Adipose tissue (tissue), 3 donors: ENCODE data around the gene LRRFIP1. TPM values are rescaled to one million over a fixed set of nuclear protein-coding genes. Genes with fewer than 3 reads are reported as not detected.

ENCODE experiments used
- H3K27ac ChIP-seq: one replicate; pipeline ENCODE4 v1.5.1; 2013; ENCODE audit warnings: low read depth, low read length
- WGBS, 3 donors: extraction: QIAGEN DNeasy Blood & Tissue Kit; methylation state at CpG; one replicate each; pipeline ENCODE4 v1.1.7; 2013; 5-methylcytosine and 5-hydroxymethylcytosine counted together
- polyA plus RNA-seq, 3 donors: library from polyadenylated mRNA; stranded (reverse); fragments of 200-250 nt; gene quantifications; one replicate each; pipeline ENCODE4 v1.2.3, GENCODE V29; 2013
- donor health status: healthy with polysubstance abuse.
- donor health status: Bipolar disorder and iron deficiency.
- donor health status: healthy.

LRRFIP1 gene
- polyA plus RNA-seq, 3 donors, result 17.8 to 54.7 (median 51.5) TPM

DNA sequence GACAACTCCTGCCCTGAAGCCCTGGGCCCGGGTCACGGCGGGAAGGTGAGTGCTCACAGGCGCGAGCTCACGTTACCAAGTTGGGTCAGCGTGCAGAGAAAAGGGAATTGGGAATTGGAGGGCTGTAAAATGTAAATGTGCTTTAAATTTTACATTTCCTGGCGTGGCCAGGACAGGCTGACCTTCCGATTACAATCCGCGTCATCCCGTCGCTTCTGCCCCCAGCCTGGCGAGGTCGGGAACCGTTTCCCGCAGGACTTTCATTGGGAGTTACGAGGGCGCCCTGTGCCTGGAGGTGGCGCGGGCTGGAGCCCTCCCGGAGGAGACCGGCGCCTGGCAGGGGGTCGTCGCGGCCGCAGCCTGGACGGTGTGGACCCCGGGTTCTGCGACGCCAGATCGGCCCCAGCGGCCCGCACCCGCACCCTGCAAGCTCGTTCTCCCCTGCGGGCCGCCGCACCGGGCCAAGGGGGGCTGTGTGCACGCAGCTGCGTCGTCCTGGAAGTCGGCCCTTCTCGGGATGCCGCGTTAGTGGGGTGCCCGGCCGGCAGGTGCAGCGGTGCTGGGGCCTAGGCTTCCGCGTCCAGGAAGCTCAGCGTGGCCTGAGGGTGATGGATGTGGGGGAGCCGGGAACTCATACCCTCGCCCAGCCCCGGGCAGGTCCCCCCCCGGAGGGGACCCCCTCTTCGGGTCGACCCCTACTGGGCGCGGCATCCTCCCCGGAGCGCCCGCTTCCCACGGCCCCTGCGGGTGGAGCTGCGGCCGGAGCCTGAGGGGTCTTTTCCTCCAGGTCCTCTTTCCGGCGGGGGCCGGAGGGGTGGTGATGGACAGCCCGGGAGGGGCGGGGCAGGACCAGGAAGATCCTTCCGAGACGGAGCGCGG is 63.9 kb downstream of the LRRFIP1 start:
- H3K27ac ChIP-seq, result peak overlapping the region; percentile 67
- 16 to 34% (median 20%) methylated on average over 58 to 78 of the region's 78 CpGs for WGBS, 3 donors

GRCh38 chr2:237691908-237692600 is 64.7 kb downstream of the LRRFIP1 start:
- peak overlapping the region; percentile 70 for H3K27ac ChIP-seq
- 0 to 2% (median 0%) methylated on average over 52 to 88 of the region's 94 CpGs for WGBS, 3 donors

GRCh38 chr2:237692601-237693290 is 65.4 kb downstream of the LRRFIP1 start:
- peak overlapping the region; percentile 70 for H3K27ac ChIP-seq
- WGBS, 3 donors, result 1 to 3% (median 3%) methylated on average over 40 of the region's 40 CpGs

DNA sequence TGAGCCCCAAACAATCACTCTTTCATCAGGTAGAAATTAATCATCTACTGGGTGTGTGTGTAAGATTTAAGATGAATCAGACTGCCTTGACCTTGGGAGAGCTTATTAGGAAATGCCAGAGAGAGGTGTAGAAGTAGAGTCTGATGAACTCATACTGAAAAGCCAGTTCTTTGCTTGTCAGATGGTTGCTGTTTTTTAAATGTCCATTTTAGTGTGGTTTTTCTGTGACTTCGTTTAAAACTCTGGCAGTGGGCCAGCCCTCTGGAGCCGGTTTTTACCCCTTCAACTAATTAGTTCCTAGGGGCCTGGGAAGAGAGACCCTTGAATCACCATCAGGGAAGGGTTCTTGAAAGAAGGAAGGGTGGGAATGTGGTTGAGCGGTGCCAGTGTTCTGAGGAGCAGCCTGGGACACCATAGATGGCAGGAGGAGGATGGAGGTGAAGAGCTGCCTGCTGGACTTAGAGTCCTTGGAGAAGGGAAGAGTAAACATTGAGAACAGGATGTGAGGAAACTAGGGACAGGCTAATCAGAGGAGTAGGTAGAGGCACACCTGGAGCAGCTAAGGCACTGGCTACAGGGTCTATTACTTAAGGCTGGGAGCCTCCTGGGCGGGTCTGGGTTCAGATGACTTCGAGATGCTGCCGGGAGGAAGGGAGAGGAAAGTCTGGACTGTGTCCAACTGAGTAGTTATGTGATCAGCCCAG is 66.1 kb downstream of the LRRFIP1 start:
- 16 to 46% (median 32%) methylated on average over 6 of the region's 6 CpGs for WGBS, 3 donors
- no peak overlapping the region for H3K27ac ChIP-seq

- 34 to 78% (median 38%) methylated on average over 15 of the region's 15 CpGs for WGBS, 3 donors
- no peak overlapping the region for H3K27ac ChIP-seq
These were observed 67.2 kb downstream of the LRRFIP1 start for GRCh38 chr2:237694415-237695194.

- H3K27ac ChIP-seq, result no peak overlapping the region
- WGBS, 3 donors, result 25 to 64% (median 28%) methylated on average over 7 of the region's 7 CpGs
These were observed 67.9 kb downstream of the LRRFIP1 start for GRCh38 chr2:237695201-237695780.

GRCh38 chr2:237696461-237696860 is 69.1 kb downstream of the LRRFIP1 start:
- H3K27ac ChIP-seq, result no peak overlapping the region
- WGBS, 3 donors, result 50 to 55% (median 53%) methylated on average over 5 of the region's 5 CpGs

DNA sequence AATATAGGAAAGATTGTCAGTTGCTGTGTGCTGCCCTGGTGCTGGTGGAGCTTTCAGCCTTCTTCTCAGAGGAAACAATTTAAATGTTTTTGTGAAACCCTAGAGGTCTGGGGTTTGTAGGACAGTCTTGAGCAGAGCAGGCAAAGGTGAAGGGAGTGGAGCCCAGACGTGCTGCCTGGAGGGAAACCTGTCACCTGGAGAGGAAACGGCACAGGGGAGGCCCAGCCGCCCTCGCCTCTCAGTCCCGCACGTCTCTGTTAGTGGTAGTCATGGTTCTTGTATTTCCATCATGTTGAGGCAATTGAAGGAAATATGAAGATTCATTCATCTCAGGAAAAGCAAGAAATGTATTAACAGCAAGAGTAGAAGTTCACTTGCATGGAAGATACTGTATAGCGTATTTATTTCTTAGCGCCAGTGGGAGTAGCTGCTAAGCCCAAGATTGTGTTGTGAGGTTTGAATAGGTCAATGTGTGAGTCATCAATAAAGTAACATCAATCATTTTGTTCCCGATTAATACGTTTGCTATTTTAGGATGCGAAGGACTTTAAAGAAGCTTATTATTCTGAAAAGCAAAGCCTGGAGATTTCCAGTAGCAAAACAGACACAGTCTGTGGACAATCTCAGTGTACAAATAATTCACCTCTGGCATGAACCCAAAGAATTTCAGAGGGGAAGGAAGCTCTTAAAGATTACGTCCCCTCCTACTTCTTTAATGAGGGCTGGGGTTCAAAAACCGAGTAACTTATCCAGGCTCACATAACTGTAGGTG is 70.4 kb downstream of the LRRFIP1 start:
- WGBS, 3 donors, result 43 to 61% (median 50%) methylated on average over 13 of the region's 13 CpGs

GRCh38 chr2:237698358-237698694 is 70.9 kb downstream of the LRRFIP1 start:
- 55 to 81% (median 58%) methylated on average over 5 of the region's 5 CpGs for WGBS, 3 donors
- no peak overlapping the region for H3K27ac ChIP-seq

More for the DNA sequence above, 70.4 kb downstream of the LRRFIP1 start:
- no peak overlapping the region for H3K27ac ChIP-seq

- H3K27ac ChIP-seq, result no peak overlapping the region
- 68 to 92% (median 73%) methylated on average over 19 of the region's 19 CpGs for WGBS, 3 donors
These were observed 72.6 kb downstream of the LRRFIP1 start for GRCh38 chr2:237699870-237700511.

GRCh38 chr2:237700512-237701032 is 73.2 kb downstream of the LRRFIP1 start:
- 21 to 60% (median 21%) methylated on average over 13 of the region's 13 CpGs for WGBS, 3 donors
- H3K27ac ChIP-seq, result no peak overlapping the region

GRCh38 chr2:237701033-237701858 is 73.9 kb downstream of the LRRFIP1 start:
- no peak overlapping the region for H3K27ac ChIP-seq
- 66 to 81% (median 71%) methylated on average over 17 of the region's 17 CpGs for WGBS, 3 donors

- H3K27ac ChIP-seq, result no peak overlapping the region
- 51 to 56% (median 53%) methylated on average over 10 of the region's 10 CpGs for WGBS, 3 donors
These were observed 74.5 kb downstream of the LRRFIP1 start for GRCh38 chr2:237701859-237702390.

DNA sequence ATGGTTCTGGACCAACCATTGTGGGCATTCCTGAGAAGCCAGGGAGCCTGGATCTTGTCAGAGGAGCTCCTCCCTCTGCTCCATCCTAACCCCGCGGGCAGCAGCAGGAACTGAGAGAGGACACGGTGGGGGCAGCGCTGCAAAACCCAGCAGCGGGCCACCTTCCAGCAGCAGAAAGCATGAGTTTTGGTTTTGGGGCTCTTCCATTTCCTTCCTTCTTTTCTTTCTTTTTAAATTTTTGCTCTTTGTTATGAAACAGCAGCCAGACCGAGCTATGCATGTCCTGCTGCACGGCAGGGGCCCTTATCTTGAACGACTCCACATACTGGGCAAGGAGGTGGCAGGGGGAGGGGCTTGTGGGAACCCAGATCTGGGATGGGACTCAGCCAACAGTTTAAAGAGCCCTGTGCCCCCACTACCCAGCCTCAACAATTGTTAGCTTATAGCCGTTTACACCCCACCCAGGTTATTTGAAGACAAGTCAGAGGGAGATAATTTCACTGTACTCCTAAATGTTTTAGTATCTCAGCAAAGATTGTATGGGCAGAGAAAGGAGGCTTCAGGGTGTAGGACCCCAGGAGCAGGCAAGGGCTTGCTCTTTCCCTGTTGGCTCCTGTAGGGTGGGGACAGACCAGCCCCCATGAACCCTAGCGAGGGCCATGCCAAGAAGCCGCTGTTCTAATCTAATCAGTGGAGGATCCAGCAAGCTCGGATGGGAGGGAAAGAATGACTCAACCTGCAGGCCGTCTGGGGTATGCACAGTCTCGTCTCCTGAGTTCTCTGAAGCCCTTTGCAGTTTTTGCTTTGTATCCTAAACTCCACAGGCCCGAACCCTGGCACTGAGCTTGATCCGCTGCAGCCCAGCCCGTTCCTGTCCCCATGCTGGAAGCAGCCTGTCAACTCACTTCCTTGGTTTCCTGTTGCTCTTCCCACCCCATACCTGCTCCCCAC is 75.3 kb downstream of the LRRFIP1 start:
- 7 to 23% (median 7%) methylated on average over 17 of the region's 17 CpGs for WGBS, 3 donors
- no peak overlapping the region for H3K27ac ChIP-seq
